Measurements from ENCODE around the gene NEU4.

The NEU4 gene

DNA sequence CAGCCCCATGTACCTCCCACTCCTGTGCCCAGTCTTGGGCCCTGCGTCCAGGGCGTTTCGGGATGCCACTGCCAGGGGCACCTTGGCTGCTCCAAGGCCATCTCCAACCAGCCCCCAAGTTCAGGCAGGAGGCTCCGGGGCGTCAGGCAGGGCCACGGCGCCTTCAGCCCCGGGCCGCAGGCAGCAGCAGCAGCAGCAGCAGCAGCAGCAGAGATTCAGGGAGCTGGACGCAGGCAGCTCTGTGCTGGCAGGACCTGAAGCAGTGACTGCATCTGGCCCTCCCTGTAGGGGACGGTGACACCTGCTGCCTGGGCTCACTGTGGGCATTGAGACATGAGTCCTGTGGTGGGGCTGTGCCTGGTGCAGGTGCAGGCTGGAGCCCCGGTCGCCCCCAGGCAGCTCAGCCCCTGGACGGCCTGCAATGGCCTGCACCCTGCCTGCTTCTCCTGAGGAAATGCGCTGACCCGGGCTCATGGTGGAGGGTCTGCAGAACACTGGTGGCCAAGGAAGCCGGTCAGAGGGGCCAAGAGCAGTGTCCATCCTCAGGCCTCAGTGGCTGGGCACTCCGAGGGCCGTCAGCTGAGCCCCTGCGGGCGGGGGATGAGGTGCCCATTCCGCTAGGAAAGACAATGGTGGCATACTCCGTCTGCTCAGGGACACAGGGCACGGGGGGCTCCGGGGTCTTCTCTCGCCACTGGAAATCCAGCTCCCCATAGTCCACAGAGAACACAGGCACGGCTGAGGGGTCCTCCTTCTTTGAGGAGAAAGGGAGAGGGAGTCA lies 41.7 kb downstream of the NEU4 start:
- H3K27me3 Mint-ChIP-seq = peaks cover 8 to 41% of the 10 kb centered on the region in 2 donors
- H3K36me3 Mint-ChIP-seq = peaks cover 9 to 14% of the 10 kb centered on the region in 2 donors

DNA sequence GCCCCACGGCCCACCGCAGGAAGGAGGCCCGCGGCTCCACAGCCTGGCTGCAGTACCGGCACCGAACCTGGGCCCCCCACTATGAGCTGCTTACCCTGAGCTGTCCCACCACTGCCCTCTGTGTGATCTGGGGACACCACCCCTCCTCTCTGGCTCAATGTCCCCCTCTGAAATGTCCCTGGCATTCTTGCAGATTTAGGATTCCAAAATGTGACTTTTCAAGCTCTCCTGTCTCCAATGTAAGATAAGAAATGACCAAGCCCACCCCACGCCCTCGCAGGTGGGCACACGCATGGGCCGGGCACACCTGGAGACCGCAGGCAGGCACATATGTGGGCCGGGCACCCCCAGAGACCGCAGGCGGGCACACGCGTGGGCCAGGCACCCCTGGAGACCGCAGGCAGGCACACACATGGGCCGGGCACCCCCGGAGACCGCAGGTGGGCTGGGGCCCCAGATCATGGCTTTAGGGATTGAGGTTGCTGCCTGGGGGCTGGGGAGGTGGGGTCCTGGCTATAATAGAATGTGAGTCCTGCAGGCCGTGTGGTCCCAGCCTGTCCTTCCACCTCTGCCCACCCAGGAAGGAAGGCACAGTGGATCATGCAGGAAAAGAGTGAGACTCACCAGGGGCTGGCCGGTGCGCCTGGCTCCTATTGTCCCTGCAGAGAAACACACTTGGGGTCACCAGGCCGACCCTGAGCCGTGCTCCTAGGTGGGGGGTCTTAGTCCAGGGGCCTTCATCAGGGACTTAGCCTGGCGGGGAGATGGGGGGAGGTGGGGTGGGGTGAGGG lies 42.5 kb downstream of the NEU4 start:
- no peak for ATAC-seq (replicated peaks)
- H3K4me3 Mint-ChIP-seq = no peak overlapping the region
- H3K9me3 Mint-ChIP-seq = no peaks in the 10 kb centered on the region
- H3K27ac Mint-ChIP-seq = no peak overlapping the region
- H3K36me3 Mint-ChIP-seq = peaks cover 9 to 14% of the 10 kb centered on the region in 2 donors
- H3K27me3 Mint-ChIP-seq = peaks cover 2 to 37% of the 10 kb centered on the region in 2 donors
- H3K4me1 Mint-ChIP-seq = peaks cover 2 to 3% of the 10 kb centered on the region in 2 donors
- DNase-seq = no peak

More for the DNA sequence above, 41.7 kb downstream of the NEU4 start:
- Mint-ChIP-seq H3K27ac (no peak overlapping the region), H3K4me1 (peaks cover 8 to 10% of the 10 kb centered on the region in 2 donors), H3K9me3 (no peaks in the 10 kb centered on the region), H3K4me3 (no peak overlapping the region)
- DNase-seq (no peak), ATAC-seq (replicated peaks) (no peak)

GRCh38 chr2:241852116-241852980 lies 43.4 kb downstream of the NEU4 start:
- Mint-ChIP-seq H3K36me3 (peaks cover 7 to 16% of the 10 kb centered on the region in 2 donors), H3K9me3 (no peaks in the 10 kb centered on the region), H3K27me3 (peaks cover 0 to 38% of the 10 kb centered on the region in 2 donors), H3K27ac (peak overlapping the region; percentile 5), H3K4me1 (peaks cover under 1 to 1% of the 10 kb centered on the region in 2 donors), H3K4me3 (no peak overlapping the region)
- no peak for ATAC-seq (replicated peaks)
- no peak for DNase-seq

DNA sequence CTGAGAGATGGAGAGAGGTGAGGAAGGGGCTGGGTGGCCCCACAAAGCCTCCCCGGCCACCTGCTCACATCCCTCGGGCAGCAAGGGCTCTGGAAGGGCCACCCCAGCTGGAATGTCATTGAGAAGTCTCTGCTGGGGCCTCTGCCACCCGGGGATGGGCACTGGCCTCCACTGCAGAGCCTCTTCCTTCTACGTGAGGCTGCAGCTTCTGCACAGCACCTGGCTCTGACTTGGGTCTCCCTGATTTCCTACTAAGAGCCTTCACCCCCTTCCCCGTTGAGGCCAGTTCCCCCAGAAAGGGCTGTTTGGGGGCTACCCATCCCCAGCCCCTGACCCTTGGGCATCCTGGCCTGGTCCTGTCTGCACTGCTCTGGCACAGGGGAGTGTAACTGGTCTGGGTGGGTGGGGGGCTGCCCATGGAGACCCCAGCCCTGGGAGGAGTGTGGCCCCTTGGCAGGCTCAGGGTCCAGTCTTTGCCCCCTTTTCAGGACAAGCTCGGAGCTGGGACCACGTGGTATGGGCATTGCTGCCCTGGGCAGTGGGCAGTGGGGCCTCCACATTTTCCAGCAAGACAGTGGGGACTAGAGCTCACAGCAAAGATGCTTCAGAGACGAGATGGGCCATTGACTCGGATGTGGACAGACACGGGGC lies 44.1 kb downstream of the NEU4 start:
- DNase-seq (no peak), ATAC-seq (replicated peaks) (no peak)
- no peak overlapping the region for H3K27ac Mint-ChIP-seq
- H3K9me3 Mint-ChIP-seq = no peaks in the 10 kb centered on the region
- H3K27me3 Mint-ChIP-seq = peaks cover 0 to 38% of the 10 kb centered on the region in 2 donors
- peaks cover 7 to 16% of the 10 kb centered on the region in 2 donors for H3K36me3 Mint-ChIP-seq
- no peak overlapping the region for H3K4me3 Mint-ChIP-seq
- H3K4me1 Mint-ChIP-seq = peaks cover 1 to 8% of the 10 kb centered on the region in 2 donors

DNA sequence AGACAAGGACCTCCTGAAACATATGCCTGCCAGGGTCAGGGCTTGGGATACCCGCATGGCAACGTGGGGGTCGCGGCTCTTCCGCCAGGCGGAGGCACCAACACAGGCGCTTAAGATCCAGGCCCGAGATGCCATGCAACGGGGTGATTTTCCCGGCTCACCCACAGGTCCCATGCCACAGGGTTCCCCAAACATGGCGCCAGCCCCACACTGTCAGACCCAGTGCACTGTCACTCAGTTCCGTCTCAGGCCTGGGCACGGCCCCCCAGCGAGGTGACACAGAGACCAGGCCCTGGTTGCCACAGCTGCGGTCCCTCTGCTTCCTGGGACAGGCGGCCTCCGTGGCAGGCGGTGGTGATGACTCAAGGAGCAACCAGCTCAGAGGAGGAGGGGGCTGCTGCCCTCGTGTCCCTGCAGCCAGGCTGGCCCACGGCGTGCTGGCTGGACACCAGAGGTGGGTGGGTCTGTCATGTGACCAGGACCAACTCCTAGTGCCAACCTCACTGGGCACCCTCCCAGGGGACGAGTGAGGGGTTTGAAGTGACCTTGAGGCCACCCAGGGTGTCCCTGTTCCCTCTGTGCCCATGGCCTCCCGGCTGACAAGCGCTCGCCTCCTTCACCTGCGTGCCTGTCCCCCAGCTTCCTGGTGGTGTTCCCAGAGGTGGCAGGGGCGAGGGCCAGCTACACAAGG lies 44.8 kb downstream of the NEU4 start:
- H3K27ac Mint-ChIP-seq = no peak overlapping the region
- DNase-seq = no peak
- H3K36me3 Mint-ChIP-seq = peaks cover 5 to 14% of the 10 kb centered on the region in 2 donors
- no peaks in the 10 kb centered on the region for H3K9me3 Mint-ChIP-seq
- H3K4me1 Mint-ChIP-seq = peaks cover 4 to 14% of the 10 kb centered on the region in 2 donors
- no peak overlapping the region for H3K4me3 Mint-ChIP-seq
- ATAC-seq (replicated peaks) = no peak
- H3K27me3 Mint-ChIP-seq = peaks cover 0 to 35% of the 10 kb centered on the region in 2 donors

DNA sequence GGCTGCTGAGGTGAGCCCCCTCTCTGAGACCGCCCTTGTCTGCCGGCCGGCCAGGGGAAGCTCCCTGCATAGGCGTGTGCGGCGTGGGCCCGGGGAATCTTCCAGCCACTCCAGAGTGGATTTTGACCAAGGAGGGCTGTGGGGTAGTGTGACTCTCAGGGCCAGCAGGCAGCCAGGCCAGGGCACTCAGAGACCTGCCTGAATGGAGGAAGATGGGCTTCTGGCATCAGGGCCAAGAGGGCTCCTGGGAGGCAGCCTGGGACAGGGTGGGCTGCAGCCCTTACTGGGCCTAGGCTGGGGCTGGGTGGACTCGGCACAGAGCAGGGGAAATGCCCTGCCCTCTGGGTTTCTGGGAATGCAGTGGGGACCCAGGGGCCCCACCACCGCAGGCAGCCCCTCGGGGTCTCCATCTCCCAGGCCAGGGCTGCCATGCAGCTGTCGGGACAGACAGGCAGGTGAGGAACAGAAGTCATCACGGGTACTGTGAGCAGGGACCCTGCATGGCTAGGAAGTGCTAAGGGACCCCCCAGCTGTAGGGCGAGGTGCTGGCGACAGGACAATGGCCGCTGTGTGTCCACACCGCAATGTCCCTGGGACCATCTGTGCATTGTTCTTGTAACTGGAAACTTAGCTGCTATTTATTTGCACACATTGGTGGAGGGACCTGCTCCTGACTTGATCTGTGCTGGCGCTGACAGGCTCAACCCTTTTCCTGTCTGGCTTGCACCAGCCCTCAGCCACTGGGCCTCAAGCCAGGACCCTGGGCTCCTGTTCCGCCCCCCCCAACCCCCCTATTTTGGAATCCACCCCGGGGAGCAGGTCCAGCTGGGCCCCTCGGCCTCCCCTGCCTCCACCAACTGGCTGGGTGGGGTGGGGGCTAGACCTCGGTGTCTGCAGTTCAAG lies 45.6 kb downstream of the NEU4 start:
- Mint-ChIP-seq H3K9me3 (no peaks in the 10 kb centered on the region), H3K27me3 (peaks cover 0 to 29% of the 10 kb centered on the region in 2 donors), H3K4me1 (peaks cover 7 to 19% of the 10 kb centered on the region in 2 donors), H3K36me3 (peaks cover 5 to 14% of the 10 kb centered on the region in 2 donors), H3K27ac (no peak overlapping the region), H3K4me3 (no peak overlapping the region)
- no peak for DNase-seq
- ATAC-seq (replicated peaks) = no peak

GRCh38 chr2:241855245-241855887 lies 46.4 kb downstream of the NEU4 start:
- peaks cover 10 to 25% of the 10 kb centered on the region in 2 donors for H3K4me1 Mint-ChIP-seq
- H3K27me3 Mint-ChIP-seq = peaks cover 0 to 32% of the 10 kb centered on the region in 2 donors
- ATAC-seq (replicated peaks) = no peak
- no peaks in the 10 kb centered on the region for H3K9me3 Mint-ChIP-seq
- no peak overlapping the region for H3K4me3 Mint-ChIP-seq
- H3K27ac Mint-ChIP-seq = no peak overlapping the region
- H3K36me3 Mint-ChIP-seq = peaks cover 5 to 14% of the 10 kb centered on the region in 2 donors
- no peak for DNase-seq

GRCh38 chr2:241855888-241856422 lies 47.0 kb downstream of the NEU4 start:
- Mint-ChIP-seq H3K36me3 (peaks cover 5 to 14% of the 10 kb centered on the region in 2 donors), H3K27me3 (peaks cover under 1 to 37% of the 10 kb centered on the region in 2 donors), H3K9me3 (no peaks in the 10 kb centered on the region), H3K4me1 (peaks cover 13 to 31% of the 10 kb centered on the region in 2 donors), H3K27ac (no peak overlapping the region), H3K4me3 (no peak overlapping the region)
- no peak for ATAC-seq (replicated peaks)
- no peak for DNase-seq

- H3K27me3 Mint-ChIP-seq = peaks cover 12 to 48% of the 10 kb centered on the region in 2 donors
- H3K36me3 Mint-ChIP-seq = peaks cover 5 to 7% of the 10 kb centered on the region in 2 donors
- ATAC-seq (replicated peaks) = no peak
- peaks cover 24 to 42% of the 10 kb centered on the region in 2 donors for H3K4me1 Mint-ChIP-seq
- peak overlapping the region; percentile 55 to 76 for H3K4me3 Mint-ChIP-seq
- peak overlapping the region; percentile 37 for H3K27ac Mint-ChIP-seq
- no peak for DNase-seq
- H3K9me3 Mint-ChIP-seq = peaks cover 0 to 1% of the 10 kb centered on the region in 2 donors
These were observed 48.1 kb downstream of the NEU4 start for GRCh38 chr2:241857041-241857541.

DNA sequence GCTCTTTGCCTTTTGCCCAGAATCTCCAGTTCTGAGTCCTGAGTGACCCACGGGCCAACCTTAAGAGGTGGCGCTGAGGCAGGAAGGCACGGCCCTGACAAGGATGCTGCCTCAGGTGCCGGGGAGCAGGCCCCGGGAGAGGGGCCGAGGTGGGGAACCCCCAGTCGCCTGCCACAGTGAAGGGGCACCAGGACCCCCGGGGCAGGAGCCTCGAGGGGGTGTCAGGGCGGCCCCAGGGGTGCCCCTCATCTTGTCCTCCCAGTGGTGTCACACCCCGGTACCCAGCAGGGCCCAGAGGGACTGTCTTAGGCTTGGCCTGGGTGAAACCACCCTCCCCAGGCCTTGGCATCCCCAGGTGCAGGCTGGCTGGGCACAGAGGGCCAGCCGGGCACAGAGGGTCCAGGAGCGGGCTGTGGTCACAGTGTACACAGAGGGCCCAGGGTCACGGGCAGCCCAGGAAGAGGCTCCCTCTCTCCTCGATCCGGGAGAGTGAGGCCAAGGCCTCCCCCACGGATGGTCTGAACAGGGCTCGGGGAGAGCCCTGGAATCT lies 48.7 kb downstream of the NEU4 start:
- Mint-ChIP-seq H3K4me1 (peaks cover 24 to 44% of the 10 kb centered on the region in 2 donors), H3K4me3 (peak overlapping the region; percentile 69 to 76), H3K27ac (peak overlapping the region; percentile 82), H3K27me3 (peaks cover 15 to 52% of the 10 kb centered on the region in 2 donors), H3K36me3 (peaks cover 3 to 7% of the 10 kb centered on the region in 2 donors), H3K9me3 (peaks cover 0 to 1% of the 10 kb centered on the region in 2 donors)
- DNase-seq (no peak), ATAC-seq (replicated peaks) (no peak)

GRCh38 chr2:241858206-241859016 lies 49.4 kb downstream of the NEU4 start, which contains the start of gene PDCD1:
TSS of gene PDCD1 (minus strand) at chr2:241858894. CDS start at chr2:241858838, 56 bp downstream.
- Mint-ChIP-seq H3K4me1 (peaks cover 28 to 49% of the 10 kb centered on the region in 2 donors), H3K9me3 (peaks cover 0 to 1% of the 10 kb centered on the region in 2 donors), H3K27ac (peak within 1 kb of the TSS; percentile 95), H3K27me3 (peaks cover 19 to 50% of the 10 kb centered on the region in 2 donors), H3K36me3 (peaks cover 0 to 7% of the 10 kb centered on the region in 2 donors), H3K4me3 (peak within 1 kb of the TSS; percentile 73 to 76)
- ATAC-seq (replicated peaks) = peak; percentile 45 to 52
- DNase-seq = peak; percentile 57
